A673 (cell line): ENCODE data around the gene TTLL6. TPM values are rescaled to one million over a fixed set of nuclear protein-coding genes. Genes with fewer than 3 reads are reported as not detected.

Experiments used
- BruUV-seq: library from RNA; stranded (reverse); fragments of 400-500 nt; replicated peaks from 2 replicates; lab custom pipeline; 2021; lab: Mats Ljungman, UMichigan
- CTCF ChIA-PET: fragments of 300-600 bp; sonication (Branson Sonifier 250); formaldehyde crosslinking; loops from one replicate; lab custom pipeline; 2022; ENCODE audit warnings: antibody characterized with exemption; lab: Charles Lee
- POLR2A ChIA-PET: fragments of 300-600 bp; sonication (Branson Sonifier 250); formaldehyde crosslinking; loops from one replicate; lab custom pipeline; 2022; ENCODE audit warnings: antibody characterized with exemption; ENCODE audit not compliant: low non-redundant PET; lab: Charles Lee
- DNase-seq: peaks from one replicate; pipeline ENCODE4 v3.0.0-alpha.2; 2015; ENCODE audit warnings: low spot score
- H3K27ac ChIP-seq: fragments of 200-600 bp; sonication (generic); 2 replicates; pipeline ENCODE4 v1.5.1; 2016; ENCODE audit warnings: mixed run types, low read depth, mild to moderate bottlenecking, mixed read lengths, antibody characterized with exemption, low read length; ENCODE audit not compliant: poor library complexity, severe bottlenecking
- H3K27me3 ChIP-seq: fragments of 200-600 bp; sonication (generic); replicated peaks from 2 replicates; pipeline ENCODE4 v1.6.1; 2017; ENCODE audit warnings: mixed run types, low read depth, mild to moderate bottlenecking, mixed read lengths, antibody characterized with exemption, low read length; ENCODE audit not compliant: insufficient read depth, poor library complexity
- H3K36me3 ChIP-seq: fragments of 200-600 bp; sonication (generic); 2 replicates; pipeline ENCODE4 v1.6.1; 2016; ENCODE audit warnings: mixed run types, mild to moderate bottlenecking, mixed read lengths, antibody characterized with exemption, low read length; ENCODE audit not compliant: insufficient read depth, poor library complexity, severe bottlenecking
- H3K4me1 ChIP-seq: fragments of 200-600 bp; sonication (generic); 2 replicates; pipeline ENCODE4 v1.6.1; 2017; ENCODE audit warnings: mixed run types, mild to moderate bottlenecking, mixed read lengths, antibody characterized with exemption, low read length; ENCODE audit not compliant: insufficient read depth, poor library complexity, severe bottlenecking
- H3K4me3 ChIP-seq: fragments of 200-600 bp; sonication (generic); 2 replicates; pipeline ENCODE4 v1.5.1; 2016; ENCODE audit warnings: low read depth, mixed run types, mild to moderate bottlenecking, mixed read lengths, low read length; ENCODE audit not compliant: poor library complexity, severe bottlenecking
- H3K9me3 ChIP-seq: fragments of 200-600 bp; sonication (generic); 2 replicates; pipeline ENCODE4 v1.6.1; 2016; ENCODE audit warnings: mixed run types, low read depth, mild to moderate bottlenecking, mixed read lengths, antibody characterized with exemption, low read length; ENCODE audit not compliant: poor library complexity, severe bottlenecking
- EZH2 ChIP-seq: fragments of 200-600 bp; sonication (generic); IDR thresholded peaks from 2 replicates; pipeline ENCODE4 v1.6.1; 2017; ENCODE audit warnings: borderline replicate concordance, low read depth, mild to moderate bottlenecking, mixed read lengths, antibody characterized with exemption, low read length; ENCODE audit not compliant: poor library complexity, severe bottlenecking
- intact Hi-C: fragments of 100-400 bp; cut with micrococcal nuclease; formaldehyde crosslinking; loops from one replicate; pipeline ENCODE4 v1.10.0; 2022; ENCODE audit not compliant: unreplicated experiment
- total RNA-seq: library from RNA; stranded (reverse); gene quantifications from 2 replicates; pipeline ENCODE4 v1.2.3, GENCODE V29; 2021
- TF ChIP-seq, protein P1 (sequence below): fragments of 300-800, 200-600 bp; sonication (generic); conservative IDR thresholded peaks from 2 replicates; pipeline ENCODE4 v1.5.1; 2017; ENCODE audit warnings: low read depth, mild to moderate bottlenecking, antibody characterized with exemption, low read length, moderate library complexity, mixed read lengths

The TTLL6 gene
- total RNA-seq, 1 experiment from 2014 or later = 2.3 TPM

DNA sequence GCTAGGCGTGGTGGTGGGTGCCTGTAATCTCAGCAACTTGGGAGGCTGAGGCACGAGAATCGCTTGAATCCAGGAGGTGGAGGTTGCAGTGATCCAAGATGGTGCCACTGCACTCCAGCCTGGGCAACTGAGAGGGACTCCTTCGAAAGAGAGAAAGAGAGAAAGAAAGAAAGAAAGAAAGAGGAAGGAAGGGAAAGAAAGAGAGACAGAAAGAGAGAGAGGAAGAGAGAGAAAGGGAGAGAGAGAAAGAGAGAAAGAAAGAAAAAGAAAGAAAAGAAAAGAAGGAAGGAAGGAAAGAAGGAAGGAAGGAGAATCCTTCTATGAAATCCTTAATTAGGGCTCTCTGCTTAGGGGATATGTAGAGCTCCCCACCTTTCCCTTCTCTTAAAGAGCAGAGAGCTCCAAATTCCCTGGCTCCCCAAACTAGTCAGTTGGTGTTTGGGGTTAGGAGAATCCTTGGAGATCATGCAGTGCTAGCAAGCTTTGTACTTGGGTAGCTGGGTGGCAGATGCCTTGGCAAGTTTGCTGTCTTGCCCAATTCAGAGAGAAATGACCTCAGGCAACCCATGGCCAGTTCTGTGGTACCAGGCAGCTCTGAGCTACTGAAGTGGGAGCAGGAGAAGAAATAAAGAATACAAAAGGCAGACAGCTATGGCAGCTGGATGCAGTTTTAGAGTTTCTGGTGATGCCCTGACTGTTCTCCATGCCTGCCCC lies 79.5 kb downstream of the TTLL6 start:
- ChIA-PET POLR2A (interaction anchor here (0.6 kb wide), 1 partner anchor 128 kb away, joined by 3 read pairs; no protein-coding TSS in a partner anchor), CTCF (no interaction called here)
- Histone ChIP-seq H3K27ac (no peak overlapping the region), H3K27me3 (no peaks in the 10 kb centered on the region), H3K9me3 (no peaks in the 10 kb centered on the region), H3K4me1 (no peaks in the 10 kb centered on the region), H3K4me3 (no peak overlapping the region), H3K36me3 (no peaks in the 10 kb centered on the region)
- DNase-seq = no peak
- TF ChIP-seq, protein P1, sequence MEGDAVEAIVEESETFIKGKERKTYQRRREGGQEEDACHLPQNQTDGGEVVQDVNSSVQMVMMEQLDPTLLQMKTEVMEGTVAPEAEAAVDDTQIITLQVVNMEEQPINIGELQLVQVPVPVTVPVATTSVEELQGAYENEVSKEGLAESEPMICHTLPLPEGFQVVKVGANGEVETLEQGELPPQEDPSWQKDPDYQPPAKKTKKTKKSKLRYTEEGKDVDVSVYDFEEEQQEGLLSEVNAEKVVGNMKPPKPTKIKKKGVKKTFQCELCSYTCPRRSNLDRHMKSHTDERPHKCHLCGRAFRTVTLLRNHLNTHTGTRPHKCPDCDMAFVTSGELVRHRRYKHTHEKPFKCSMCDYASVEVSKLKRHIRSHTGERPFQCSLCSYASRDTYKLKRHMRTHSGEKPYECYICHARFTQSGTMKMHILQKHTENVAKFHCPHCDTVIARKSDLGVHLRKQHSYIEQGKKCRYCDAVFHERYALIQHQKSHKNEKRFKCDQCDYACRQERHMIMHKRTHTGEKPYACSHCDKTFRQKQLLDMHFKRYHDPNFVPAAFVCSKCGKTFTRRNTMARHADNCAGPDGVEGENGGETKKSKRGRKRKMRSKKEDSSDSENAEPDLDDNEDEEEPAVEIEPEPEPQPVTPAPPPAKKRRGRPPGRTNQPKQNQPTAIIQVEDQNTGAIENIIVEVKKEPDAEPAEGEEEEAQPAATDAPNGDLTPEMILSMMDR = no peak
- no TSS peak for BruUV-seq
- intact Hi-C loops = no loop called here

GRCh38 chr17:48735062-48735351 lies 82.0 kb downstream of the TTLL6 start:
- Histone ChIP-seq H3K27me3 (no peaks in the 10 kb centered on the region), H3K4me1 (peaks cover 7% of the 10 kb centered on the region), H3K36me3 (no peaks in the 10 kb centered on the region), H3K27ac (no peak overlapping the region), H3K4me3 (no peak overlapping the region), H3K9me3 (no peaks in the 10 kb centered on the region)
- ChIA-PET POLR2A (no interaction called here), CTCF (no interaction called here)
- intact Hi-C loops = no loop called here
- no peak for DNase-seq
- TF ChIP-seq, protein P1 = no peak
- TF ChIP-seq EZH2 = no peak
- BruUV-seq = no TSS peak

DNA sequence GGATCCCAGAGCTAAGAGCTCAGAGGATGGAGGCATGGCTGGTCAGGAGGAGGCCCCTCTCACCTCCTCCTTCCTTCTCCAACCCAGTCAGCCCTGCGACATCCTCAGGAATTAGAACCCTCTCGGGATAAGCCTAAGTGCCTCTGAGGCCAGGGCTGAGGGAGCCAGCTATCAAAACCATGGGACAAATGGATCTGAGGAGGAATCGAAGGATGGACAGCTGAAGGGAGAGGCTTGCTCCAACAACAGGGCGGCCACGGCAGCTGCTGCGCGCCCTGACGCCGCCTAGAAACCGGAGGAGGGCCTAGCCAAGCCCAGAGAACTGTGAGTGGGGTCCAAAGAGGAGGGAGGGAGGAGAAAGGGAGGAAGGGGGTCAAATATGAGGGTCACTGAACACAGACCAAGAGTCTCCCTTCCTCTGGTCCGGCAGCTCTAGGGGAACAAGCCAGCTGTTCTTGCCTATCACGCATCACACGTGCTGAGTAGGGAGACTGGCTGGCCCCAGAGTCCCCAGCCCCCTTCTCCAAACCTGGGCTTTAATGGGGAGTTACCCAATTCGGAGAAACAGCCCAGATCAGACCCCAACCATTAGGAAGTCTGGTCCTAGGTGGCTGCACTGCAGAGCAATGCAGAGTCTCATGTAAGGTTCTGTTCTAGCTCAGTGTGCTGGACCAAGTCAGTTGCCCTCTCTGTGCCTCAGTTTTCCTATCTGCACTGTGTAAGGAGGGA lies 82.5 kb downstream of the TTLL6 start:
- H3K4me3 ChIP-seq = no peak overlapping the region
- intact Hi-C loops = no loop called here
- H3K36me3 ChIP-seq = no peaks in the 10 kb centered on the region
- H3K4me1 ChIP-seq = peaks cover 12% of the 10 kb centered on the region
- no peak overlapping the region for H3K27ac ChIP-seq
- no peaks in the 10 kb centered on the region for H3K27me3 ChIP-seq
- no TSS peak for BruUV-seq
- H3K9me3 ChIP-seq = no peaks in the 10 kb centered on the region
- POLR2A ChIA-PET = no interaction called here
- TF ChIP-seq, protein P1 = no peak
- no peak for TF ChIP-seq EZH2
- DNase-seq = no peak
- CTCF ChIA-PET = no interaction called here
